GM12892 (cell line): ENCODE results near the gene USB1.

ENCODE experiments used
- POLR2A ChIP-seq: IDR thresholded peaks from 2 replicates; pipeline ENCODE4 v1.6.1; 2011; ENCODE audit warnings: low read depth, low read length, control low read depth
- POLR2AphosphoS5 ChIP-seq: IDR thresholded peaks from 2 replicates; pipeline ENCODE4 v1.6.1; 2011; ENCODE audit warnings: low read depth, low read length, control low read depth

DNA sequence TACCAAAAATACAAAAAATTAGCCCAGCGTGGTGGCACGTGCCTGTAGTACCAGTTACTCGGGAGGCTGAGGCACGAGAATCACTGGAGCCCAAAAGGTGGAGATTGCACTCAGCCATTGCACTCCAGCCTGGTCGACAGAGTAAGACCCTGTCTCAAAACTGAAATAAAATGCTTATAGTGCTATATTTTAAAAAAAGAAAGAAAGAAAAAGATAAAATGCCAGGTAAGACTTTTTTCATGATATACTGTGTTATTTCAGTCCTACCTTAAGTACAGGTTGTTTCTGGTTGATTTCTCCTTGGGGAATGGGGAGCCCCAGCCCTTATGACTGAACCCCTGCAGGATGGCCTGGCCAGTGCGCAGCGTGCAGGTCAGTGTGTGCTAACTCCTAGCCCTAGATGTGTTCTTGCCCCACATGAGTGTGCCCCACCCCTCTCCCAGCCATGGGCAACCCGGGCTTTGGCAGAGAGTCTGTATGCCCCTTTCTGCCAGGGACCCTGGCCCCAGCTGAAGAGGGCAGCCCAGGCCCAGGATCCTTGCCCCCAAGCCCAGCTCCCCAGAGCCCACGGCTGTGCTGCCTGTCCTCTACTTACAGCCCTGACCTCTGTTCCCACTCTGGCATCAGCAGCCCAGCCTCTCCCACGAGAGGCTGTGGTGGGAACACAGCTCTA is 31.6 kb upstream of the USB1 start:
- no peak for TF ChIP-seq POLR2AphosphoS5
- no peak for TF ChIP-seq POLR2A
